ENCODE measurements around the gene RAB25. TPM values are rescaled to one million over a fixed set of nuclear protein-coding genes. Genes with fewer than 3 reads are reported as not detected.
A peak's percentile ranks its signal among the peaks of the same experiment; 100 is the strongest.
"Not testable (repeated sequence)": the region's sequence is repeated elsewhere in the genome, so short reads cannot be mapped to it uniquely, and the experiment has no call there.

The RAB25 gene
- total and polyA plus RNA-seq, 2 donors: 11.9 to 28.2 TPM

GRCh38 chr1:156115514-156116374 lies 54.8 kb downstream of the RAB25 start:
- no peaks in the 10 kb centered on the region for H3K4me1 ChIP-seq (ENCODE audit: insufficient read depth)
- H3K4me3 ChIP-seq (ENCODE audit: low read depth, low read length): peak overlapping the region; percentile 96
- no peaks in the 10 kb centered on the region for H3K36me3 ChIP-seq (ENCODE audit: insufficient read depth)
- no peak for DNase-seq (ENCODE audit: extremely low spot score)
- peak overlapping the region; percentile 95 for H3K27ac ChIP-seq (ENCODE audit: low read depth)
- 3% methylated on average over 19 of the region's 19 CpGs for WGBS

GRCh38 chr1:156116731-156117130 lies 55.8 kb downstream of the RAB25 start:
- H3K4me1 ChIP-seq (ENCODE audit: insufficient read depth); DNase-seq (ENCODE audit: extremely low spot score); H3K36me3 ChIP-seq (ENCODE audit: insufficient read depth); H3K27ac ChIP-seq (ENCODE audit: low read depth): not testable (repeated sequence)
- 37% methylated on average over 5 of the region's 5 CpGs for whole genome bisulfite sequencing
- H3K4me3 ChIP-seq (ENCODE audit: low read depth, low read length): peak overlapping the region; percentile 96

GRCh38 chr1:156117414-156118176 lies 56.6 kb downstream of the RAB25 start:
- 47% methylated on average over 13 of the region's 13 CpGs for WGBS
- Histone ChIP-seq H3K4me1 (ENCODE audit: insufficient read depth) (no peaks in the 10 kb centered on the region), H3K27ac (ENCODE audit: low read depth) (peak overlapping the region; percentile 78), H3K36me3 (ENCODE audit: insufficient read depth) (no peaks in the 10 kb centered on the region), H3K4me3 (ENCODE audit: low read depth, low read length) (peak overlapping the region; percentile 16)
- no peak for DNase-seq (ENCODE audit: extremely low spot score)

- no peaks in the 10 kb centered on the region for H3K4me1 ChIP-seq (ENCODE audit: insufficient read depth)
- no peak for DNase-seq (ENCODE audit: extremely low spot score)
- WGBS: 27% methylated on average over 8 of the region's 8 CpGs
- H3K27ac ChIP-seq (ENCODE audit: low read depth): peak overlapping the region; percentile 78
- peak overlapping the region; percentile 9 for H3K4me3 ChIP-seq (ENCODE audit: low read depth, low read length)
- no peaks in the 10 kb centered on the region for H3K36me3 ChIP-seq (ENCODE audit: insufficient read depth)
Measured at GRCh38 chr1:156118177-156118868, 57.4 kb downstream of the RAB25 start.

- Histone ChIP-seq H3K27ac (ENCODE audit: low read depth) (peak overlapping the region; percentile 33), H3K4me1 (ENCODE audit: insufficient read depth) (no peaks in the 10 kb centered on the region), H3K4me3 (ENCODE audit: low read depth, low read length) (no peak overlapping the region), H3K36me3 (ENCODE audit: insufficient read depth) (no peaks in the 10 kb centered on the region)
- no peak for DNase-seq (ENCODE audit: extremely low spot score)
- 27% methylated on average over 3 of the region's 3 CpGs for WGBS
Measured at GRCh38 chr1:156119503-156120209, 58.7 kb downstream of the RAB25 start.

Other genes starting within 250 kb of the RAB25 start
- gene GON4L, start 203.9 kb upstream of the RAB25 start, total RNA-seq: 51.7 TPM
- gene GON4L, start 203.9 kb upstream of the RAB25 start, polyA plus RNA-seq: 17.6 TPM
- 36.4 TPM for gene SYT11, start 201.6 kb upstream of the RAB25 start, total RNA-seq
- 21.1 TPM for gene SYT11, start 201.6 kb upstream of the RAB25 start, polyA plus RNA-seq
- 39.4 TPM for gene RIT1, start 149.8 kb upstream of the RAB25 start, total RNA-seq
- 24.9 TPM for gene RIT1, start 149.8 kb upstream of the RAB25 start, polyA plus RNA-seq
- 45.0 TPM for gene KHDC4, start 126.7 kb upstream of the RAB25 start, total RNA-seq
- gene KHDC4, start 126.7 kb upstream of the RAB25 start, polyA plus RNA-seq: 24.4 TPM
- not detected for gene RXFP4, start 119.5 kb upstream of the RAB25 start, total RNA-seq
- gene RXFP4, start 119.5 kb upstream of the RAB25 start, polyA plus RNA-seq: 0.18 TPM
- gene ARHGEF2, start 82.6 kb upstream of the RAB25 start, total RNA-seq: 63.3 TPM
- gene ARHGEF2, start 82.6 kb upstream of the RAB25 start, polyA plus RNA-seq: 40.5 TPM
- gene SSR2, start 40.2 kb upstream of the RAB25 start, total RNA-seq: 213 TPM
- 252 TPM for gene SSR2, start 40.2 kb upstream of the RAB25 start, polyA plus RNA-seq
- gene UBQLN4, start 7.4 kb upstream of the RAB25 start, total RNA-seq: 13.2 TPM
- 30.3 TPM for gene UBQLN4, start 7.4 kb upstream of the RAB25 start, polyA plus RNA-seq
- gene LAMTOR2, start 6.4 kb upstream of the RAB25 start, total RNA-seq: 28.9 TPM
- gene LAMTOR2, start 6.4 kb upstream of the RAB25 start, polyA plus RNA-seq: 91.1 TPM
- 7.2 TPM for gene MEX3A, start 21.3 kb downstream of the RAB25 start, total RNA-seq
- gene MEX3A, start 21.3 kb downstream of the RAB25 start, polyA plus RNA-seq: 0.76 TPM
- gene LMNA, start 53.6 kb downstream of the RAB25 start, total RNA-seq: 224 TPM
- gene LMNA, start 53.6 kb downstream of the RAB25 start, polyA plus RNA-seq: 306 TPM
- 7.3 TPM for gene SEMA4A, start 92.4 kb downstream of the RAB25 start, total RNA-seq
- 7.0 TPM for gene SEMA4A, start 92.4 kb downstream of the RAB25 start, polyA plus RNA-seq
- gene SLC25A44, start 132.9 kb downstream of the RAB25 start, total RNA-seq: 5.7 TPM
- 13.9 TPM for gene SLC25A44, start 132.9 kb downstream of the RAB25 start, polyA plus RNA-seq
- 36.9 TPM for gene PMF1, start 151.8 kb downstream of the RAB25 start, total RNA-seq
- gene PMF1, start 151.8 kb downstream of the RAB25 start, polyA plus RNA-seq: 65.6 TPM
- 0.42 TPM for gene BGLAP, start 181.0 kb downstream of the RAB25 start, total RNA-seq
- 0.68 TPM for gene BGLAP, start 181.0 kb downstream of the RAB25 start, polyA plus RNA-seq
- 0.79 TPM for gene PAQR6, start 186.9 kb downstream of the RAB25 start, total RNA-seq
- gene PAQR6, start 186.9 kb downstream of the RAB25 start, polyA plus RNA-seq: 1.5 TPM
- gene SMG5, start 221.7 kb downstream of the RAB25 start, total RNA-seq: 33.3 TPM
- gene SMG5, start 221.7 kb downstream of the RAB25 start, polyA plus RNA-seq: 47.3 TPM
- gene TMEM79, start 223.2 kb downstream of the RAB25 start, total RNA-seq: 3.2 TPM
- gene TMEM79, start 223.2 kb downstream of the RAB25 start, polyA plus RNA-seq: 6.3 TPM
- gene GLMP, start 234.5 kb downstream of the RAB25 start, total RNA-seq: 25.9 TPM
- gene GLMP, start 234.5 kb downstream of the RAB25 start, polyA plus RNA-seq: 41.3 TPM
- gene VHLL, start 238.1 kb downstream of the RAB25 start, total RNA-seq: not detected
- gene VHLL, start 238.1 kb downstream of the RAB25 start, polyA plus RNA-seq: not detected